Keratinocyte (primary cell): ENCODE data around the gene ALK. TPM values are rescaled to one million over a fixed set of nuclear protein-coding genes. Genes with fewer than 3 reads are reported as not detected.

Source experiments
- DNase-seq: peaks from one replicate; pipeline ENCODE4 v3.0.0-alpha.2; 2011; ENCODE audit warnings: low read depth, missing footprints, low spot score
- FAIRE-seq: peaks from 2 replicates; lab custom pipeline; 2011; peaks lifted over from hg19 to GRCh38; lab: Jason Lieb, UNC
- H2AFZ ChIP-seq: 2 replicates; pipeline ENCODE4 v1.6.0; 2012; ENCODE audit warnings: low read length, control low read depth, inconsistent platforms; ENCODE audit not compliant: control insufficient read depth
- H3K27ac ChIP-seq: 2 replicates; pipeline ENCODE4 v1.5.1; 2011; ENCODE audit warnings: low read length; ENCODE audit not compliant: control insufficient read depth, insufficient read depth
- H3K27me3 ChIP-seq: 3 replicates; pipeline ENCODE4 v1.6.0; 2011; ENCODE audit warnings: low read length; ENCODE audit not compliant: control insufficient read depth, insufficient read depth; ENCODE audit errors: extremely low read depth
- H3K36me3 ChIP-seq, 2 experiments: 2 replicates in 1 of 2; 3 replicates in 1 of 2; pipeline ENCODE4 v1.5.1; 2011; ENCODE audit warnings: low read length in 2 of 2, mild to moderate bottlenecking in 1 of 2; ENCODE audit not compliant: control insufficient read depth in 2 of 2, insufficient read depth in 2 of 2; ENCODE audit errors: extremely low read depth in 1 of 2
- H3K4me1 ChIP-seq: 3 replicates; pipeline ENCODE4 v1.5.1; 2011; ENCODE audit warnings: low read length; ENCODE audit not compliant: control insufficient read depth, insufficient read depth; ENCODE audit errors: extremely low read depth
- H3K4me2 ChIP-seq: 3 replicates; pipeline ENCODE4 v1.6.0; 2011; ENCODE audit warnings: low read depth, low read length; ENCODE audit not compliant: control insufficient read depth, insufficient read depth; ENCODE audit errors: extremely low read depth
- H3K4me3 ChIP-seq, 3 experiments: fragments of 200-600 bp in 1 of 3; sonication (generic) in 1 of 3; 2 replicates in 2 of 3; 3 replicates in 1 of 3; pipeline ENCODE4 v1.5.1; 2011 to 2016; ENCODE audit warnings: low read length in 3 of 3, mild to moderate bottlenecking in 3 of 3, control low read depth in 2 of 3, inconsistent platforms in 1 of 3, low read depth in 1 of 3, mixed read lengths in 1 of 3, mixed run types in 1 of 3, moderate library complexity in 1 of 3; ENCODE audit not compliant: control insufficient read depth in 2 of 3, insufficient read depth in 2 of 3; ENCODE audit errors: extremely low read depth in 1 of 3
- H3K79me2 ChIP-seq: 2 replicates; pipeline ENCODE4 v1.6.0; 2012; ENCODE audit warnings: low read length; ENCODE audit not compliant: control insufficient read depth, insufficient read depth
- H3K9ac ChIP-seq: 3 replicates; pipeline ENCODE4 v1.6.0; 2011; ENCODE audit warnings: low read length; ENCODE audit not compliant: control insufficient read depth, insufficient read depth; ENCODE audit errors: extremely low read depth
- H3K9me1 ChIP-seq: 3 replicates; pipeline ENCODE4 v1.6.0; 2011; ENCODE audit warnings: low read length; ENCODE audit not compliant: control insufficient read depth, insufficient read depth; ENCODE audit errors: extremely low read depth
- H3K9me3 ChIP-seq: 2 replicates; pipeline ENCODE4 v1.5.1; 2012; ENCODE audit warnings: low read depth, low read length; ENCODE audit not compliant: control insufficient read depth
- H4K20me1 ChIP-seq: 3 replicates; pipeline ENCODE4 v1.6.0; 2011; ENCODE audit warnings: low read length; ENCODE audit not compliant: control insufficient read depth, insufficient read depth; ENCODE audit errors: extremely low read depth
- CTCF ChIP-seq, 3 experiments: IDR thresholded peaks in 1 of 3; conservative IDR thresholded peaks in 1 of 3; optimal IDR thresholded peaks in 1 of 3; 2 replicates in 2 of 3; 3 replicates in 1 of 3; pipeline versions ENCODE3 to v1.5.1; 2011; ENCODE audit warnings: low read length in 3 of 3, mild to moderate bottlenecking in 3 of 3, moderate library complexity in 2 of 3, control low read depth in 1 of 3, inconsistent platforms in 1 of 3; ENCODE audit not compliant: insufficient read depth in 2 of 3; ENCODE audit errors: extremely low read depth in 1 of 3
- EZH2 ChIP-seq: IDR thresholded peaks from one replicate; pipeline ENCODE4 v1.6.1; 2012; ENCODE audit warnings: inconsistent platforms, mild to moderate bottlenecking, low read length, moderate library complexity
- dilution Hi-C: fragments of 300-500 bp; cut with MboI; formaldehyde crosslinking; loops from one replicate; pipeline ENCODE4 v1.7.0; 2020; ENCODE audit warnings: low sequenced_read_pairs; ENCODE audit not compliant: extremely low pct_ligation_motif_present
- polyA plus RNA-seq, 5 experiments: library from polyadenylated mRNA; depleted of rRNA in 3 of 5; stranded (reverse) in 3 of 5; stranded (forward) in 1 of 5; unstranded in 1 of 5; fragments of >200 nt; gene quantifications; 1 replicate in 1 of 5; 2 replicates in 3 of 5; 3 replicates in 1 of 5; pipeline versions ENCODE4 v1.2.1 to v1.2.3, GENCODE V29; 2011 to 2012; ENCODE audit warnings: missing spikeins in 2 of 5, low read depth in 1 of 5, low replicate concordance in 1 of 5

Gene ALK
- polyA plus RNA-seq, 1 donor (not counting 4 experiments of a cell fraction or from before 2014, with no cell fraction given), result not detected

DNA sequence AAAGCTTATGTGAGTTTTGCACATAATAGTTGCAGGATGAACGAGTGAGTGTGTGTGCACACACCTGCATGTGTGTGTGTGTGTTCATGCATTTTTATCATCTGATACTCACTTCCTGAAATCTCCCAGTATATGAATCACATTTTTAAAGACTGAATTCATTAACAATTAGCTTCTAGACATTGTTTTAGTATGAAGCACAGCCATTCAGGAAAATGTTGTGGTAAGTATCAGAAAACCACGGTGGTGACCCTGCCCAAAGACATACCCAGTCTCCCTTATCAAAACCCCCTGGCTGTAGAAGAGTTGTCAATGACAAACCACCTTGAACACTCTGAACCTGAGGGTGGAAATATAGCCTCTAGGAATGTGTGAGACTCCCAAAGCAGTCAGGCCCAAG, 220.8 kb downstream of the ALK start:
- Histone ChIP-seq H3K4me2 (no peak overlapping the region), H3K27ac (peak overlapping the region; percentile 22)
- TF ChIP-seq CTCF (optimal IDR thresholded peaks at IDR 0.05 in 1 of 3, IDR thresholded peaks at IDR 0.05 in 1 of 3, conservative IDR thresholded peaks at IDR 0.05 in 1 of 3; ENCODE audit: extremely low read depth in 1 of 3, insufficient read depth in 2 of 3, low read length in 3 of 3) (no peak), EZH2 (no peak)

DNA sequence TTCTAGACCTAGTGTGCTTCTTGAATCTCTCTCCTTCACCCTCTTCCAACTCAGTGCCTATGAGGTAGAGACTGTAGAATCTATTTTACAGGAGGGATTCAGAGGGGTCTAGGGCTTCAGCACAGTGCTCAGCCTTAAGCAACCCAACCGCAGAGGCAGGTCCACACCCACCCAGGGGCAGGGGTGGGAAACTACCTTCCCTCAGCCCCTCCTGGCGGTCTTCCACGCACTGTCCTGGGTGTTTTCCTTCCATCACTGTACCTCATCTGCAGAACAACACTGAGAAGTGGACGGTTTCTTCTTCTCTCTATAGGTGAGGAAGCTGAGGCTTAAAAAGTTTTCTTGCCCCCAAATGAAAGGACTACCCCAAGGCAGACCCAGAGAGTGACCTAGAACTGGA, 222.3 kb downstream of the ALK start:
- no peaks in the 10 kb centered on the region for H3K36me3 ChIP-seq
- peaks cover 33% of the 10 kb centered on the region for H3K4me1 ChIP-seq
- H3K4me3 ChIP-seq, result no peak overlapping the region
- TF ChIP-seq EZH2 (no peak), CTCF (optimal IDR thresholded peaks at IDR 0.05 in 1 of 3, IDR thresholded peaks at IDR 0.05 in 1 of 3, conservative IDR thresholded peaks at IDR 0.05 in 1 of 3; ENCODE audit: extremely low read depth in 1 of 3, insufficient read depth in 2 of 3, low read length in 3 of 3) (no peak)
- FAIRE-seq (no peak), DNase-seq (no peak)
- no peaks in the 10 kb centered on the region for H3K27me3 ChIP-seq
- no peaks in the 10 kb centered on the region for H3K79me2 ChIP-seq
- no peaks in the 10 kb centered on the region for H4K20me1 ChIP-seq
- H3K9ac ChIP-seq, result no peak overlapping the region
- H2AFZ ChIP-seq, result no peak overlapping the region
- dilution Hi-C loops, result no loop called here
- H3K9me1 ChIP-seq, result no peaks in the 10 kb centered on the region
- H3K4me2 ChIP-seq, result no peak overlapping the region
- no peaks in the 10 kb centered on the region for H3K9me3 ChIP-seq
- H3K27ac ChIP-seq, result no peak overlapping the region

More for the DNA sequence above, 220.8 kb downstream of the ALK start:
- Histone ChIP-seq H3K4me1 (peaks cover 33% of the 10 kb centered on the region), H3K9me1 (no peaks in the 10 kb centered on the region), H3K9ac (no peak overlapping the region), H3K27me3 (no peaks in the 10 kb centered on the region), H3K79me2 (no peaks in the 10 kb centered on the region), H2AFZ (no peak overlapping the region), H4K20me1 (no peaks in the 10 kb centered on the region), H3K4me3 (no peak overlapping the region), H3K36me3 (no peaks in the 10 kb centered on the region), H3K9me3 (no peaks in the 10 kb centered on the region)
- peak; percentile 90 for FAIRE-seq
- dilution Hi-C loops, result no loop called here
- peak; percentile 63 for DNase-seq
